Activated naive CD4-positive, alpha-beta T cell treated with anti-CD3 and anti-CD28 coated beads for 36 hours (primary cell): Measurements from ENCODE around the gene CD14. TPM values are rescaled to one million over a fixed set of nuclear protein-coding genes. Genes with fewer than 3 reads are reported as not detected.
A peak's percentile ranks its signal among the peaks of the same experiment; 100 is the strongest.
"Not testable (repeated sequence)": the region's sequence is repeated elsewhere in the genome, so short reads cannot be mapped to it uniquely, and the experiment has no call there.

Experiments used
- CTCF ChIA-PET: fragments of 350-600 bp; sonication (Branson Sonifier 250); formaldehyde crosslinking; loops from one replicate; lab custom pipeline; 2021; ENCODE audit warnings: antibody characterized with exemption; lab: Charles Lee
- DNase-seq: peaks from one replicate; pipeline ENCODE4 v3.0.0-alpha.2; 2020
- H3K27ac Mint-ChIP-seq: one replicate; pipeline ENCODE4 v1.8.0; 2021; ENCODE audit warnings: mild to moderate bottlenecking, mixed read lengths
- H3K27me3 Mint-ChIP-seq: one replicate; pipeline ENCODE4 v1.8.0; 2021; ENCODE audit warnings: low read depth, mixed read lengths
- H3K36me3 Mint-ChIP-seq: one replicate; pipeline ENCODE4 v1.8.0; 2021; ENCODE audit warnings: low read depth, mixed read lengths
- H3K4me1 Mint-ChIP-seq: one replicate; pipeline ENCODE4 v1.8.0; 2021; ENCODE audit warnings: low read depth, mixed read lengths
- H3K4me3 Mint-ChIP-seq: one replicate; pipeline ENCODE4 v1.8.0; 2021; ENCODE audit warnings: mild to moderate bottlenecking, moderate library complexity, mixed read lengths
- H3K9me3 Mint-ChIP-seq: one replicate; pipeline ENCODE4 v1.8.0; 2021; ENCODE audit warnings: mixed read lengths
- intact Hi-C: fragments of 100-400 bp; cut with micrococcal nuclease; formaldehyde crosslinking; loops from one replicate; pipeline ENCODE4 v1.15.1; 2023
- total RNA-seq, 2 experiments: library from RNA; stranded (reverse); gene quantifications; one replicate each; pipeline ENCODE4 v1.2.3, GENCODE V29; 2021

CD14 gene
- total RNA-seq, 2 experiments from 2014 or later, result 0.14 to 0.20 TPM

GRCh38 chr5:140660371-140660770 is 27.4 kb upstream of the CD14 start:
- CTCF ChIA-PET, result not testable (repeated sequence)

GRCh38 chr5:140658870-140659269 is 25.9 kb upstream of the CD14 start:
- peaks cover 48% of the 10 kb centered on the region for H3K36me3 Mint-ChIP-seq
- CTCF ChIA-PET, result interaction anchor here (1.7 kb wide), 1 partner anchor 11 kb away, joined by 4 read pairs; the partner anchor contains the start of genes IK and NDUFA2

More at GRCh38 chr5:140660371-140660770, 27.4 kb upstream of the CD14 start:
- Mint-ChIP-seq H3K4me1 (peaks cover 12% of the 10 kb centered on the region), H3K36me3 (peaks cover 44% of the 10 kb centered on the region)
- DNase-seq, H3K27me3 Mint-ChIP-seq, H3K9me3 Mint-ChIP-seq, H3K4me3 Mint-ChIP-seq, H3K27ac Mint-ChIP-seq, intact Hi-C loops: not testable (repeated sequence)

GRCh38 chr5:140647042-140647419 is 14.1 kb upstream of the CD14 start:
- Mint-ChIP-seq H3K4me1 (peaks cover 39% of the 10 kb centered on the region), H3K27me3 (no peaks in the 10 kb centered on the region), H3K36me3 (peaks cover 33% of the 10 kb centered on the region), H3K4me3 (peak overlapping the region; percentile 100), H3K27ac (peak overlapping the region; percentile 99), H3K9me3 (no peaks in the 10 kb centered on the region)
- CTCF ChIA-PET, result interaction anchor here (0.7 to 2.7 kb wide), 8 partner anchors 8 to 403 kb away, joined by 3 to 19 read pairs (median 4); partner anchors contain the start of genes HARS1 and HARS2
- intact Hi-C loops, result loop anchor here (1.0 to 5.0 kb wide), 8 partner anchors 8 to 970 kb away; partner anchors contain the start of genes ANKHD1, APBB3, DIAPH1 and HARS1
- no peak for DNase-seq

More at GRCh38 chr5:140658870-140659269, 25.9 kb upstream of the CD14 start:
- no peak for DNase-seq
- H3K4me1 Mint-ChIP-seq, result peaks cover 4% of the 10 kb centered on the region
- no peak overlapping the region for H3K4me3 Mint-ChIP-seq
- H3K27me3 Mint-ChIP-seq, result no peaks in the 10 kb centered on the region
- H3K9me3 Mint-ChIP-seq, result no peaks in the 10 kb centered on the region
- intact Hi-C loops, result no loop called here
- no peak overlapping the region for H3K27ac Mint-ChIP-seq

- no peak for DNase-seq
- no peak overlapping the region for H3K4me3 Mint-ChIP-seq
- no peaks in the 10 kb centered on the region for H3K27me3 Mint-ChIP-seq
- peak overlapping the region; percentile 12 for H3K27ac Mint-ChIP-seq
- CTCF ChIA-PET, result interaction anchor here (0.5 to 1.0 kb wide), 4 partner anchors 14 to 270 kb away, joined by 3 read pairs; partner anchors contain the start of gene EIF4EBP3
- peaks cover 25% of the 10 kb centered on the region for H3K36me3 Mint-ChIP-seq
- intact Hi-C loops, result no loop called here
- H3K4me1 Mint-ChIP-seq, result peaks cover 48% of the 10 kb centered on the region
- no peaks in the 10 kb centered on the region for H3K9me3 Mint-ChIP-seq
Measured at GRCh38 chr5:140642718-140643117, 9.7 kb upstream of the CD14 start.

GRCh38 chr5:140641716-140642115 is 8.7 kb upstream of the CD14 start:
- H3K4me3 Mint-ChIP-seq, result no peak overlapping the region
- peaks cover 22% of the 10 kb centered on the region for H3K36me3 Mint-ChIP-seq
- CTCF ChIA-PET, result interaction anchor here (0.6 to 0.8 kb wide), 2 partner anchors 79 to 269 kb away, joined by 3 read pairs; no protein-coding TSS in a partner anchor
- intact Hi-C loops, result no loop called here
- no peaks in the 10 kb centered on the region for H3K9me3 Mint-ChIP-seq
- peaks cover 45% of the 10 kb centered on the region for H3K4me1 Mint-ChIP-seq
- no peak for DNase-seq
- H3K27me3 Mint-ChIP-seq, result no peaks in the 10 kb centered on the region
- no peak overlapping the region for H3K27ac Mint-ChIP-seq

- peak within 1 kb of the TSS; percentile 92 for H3K27ac Mint-ChIP-seq
- CTCF ChIA-PET, result interaction anchor here (0.6 to 1.7 kb wide), 7 partner anchors 8 to 276 kb away, joined by 3 to 5 read pairs (median 4); partner anchors contain the start of genes EIF4EBP3, IK and NDUFA2
- H3K4me3 Mint-ChIP-seq, result peak within 1 kb of the TSS; percentile 82
Measured at GRCh38 chr5:140639148-140639981, 6.4 kb upstream of the CD14 start, which contains the start of gene TMCO6. TMCO6 (plus strand) TSS chr5:140639451; CDS start chr5:140639528, 77 bp downstream.

GRCh38 chr5:140638898-140639147 is 5.8 kb upstream of the CD14 start:
- intact Hi-C loops, result loop anchor here (1.0 to 5.0 kb wide), 11 partner anchors 8 to 532 kb away; partner anchors contain the start of genes ANKHD1, APBB3, EIF4EBP3 and HARS1
- H3K4me1 Mint-ChIP-seq, result peaks cover 44% of the 10 kb centered on the region
- not testable (repeated sequence) for H3K27me3 Mint-ChIP-seq, H3K9me3 Mint-ChIP-seq, DNase-seq
- H3K36me3 Mint-ChIP-seq, result peaks cover 16% of the 10 kb centered on the region
- H3K27ac Mint-ChIP-seq, result peak overlapping the region; percentile 92
- CTCF ChIA-PET, result interaction anchor here (0.6 to 1.7 kb wide), 5 partner anchors 9 to 276 kb away, joined by 3 to 5 read pairs (median 4); partner anchors contain the start of genes EIF4EBP3, IK and NDUFA2
- H3K4me3 Mint-ChIP-seq, result peak overlapping the region; percentile 82

More at GRCh38 chr5:140639148-140639981, 6.4 kb upstream of the CD14 start, which contains the start of gene TMCO6:
- Mint-ChIP-seq H3K27me3 (no peaks in the 10 kb centered on the region), H3K36me3 (peaks cover 19% of the 10 kb centered on the region), H3K4me1 (peaks cover 41% of the 10 kb centered on the region), H3K9me3 (no peaks in the 10 kb centered on the region)
- intact Hi-C loops, result loop anchor here (1.0 to 5.0 kb wide), 11 partner anchors 8 to 532 kb away; partner anchors contain the start of genes ANKHD1, APBB3, EIF4EBP3 and HARS1
- peak; percentile 99 for DNase-seq

GRCh38 chr5:140637371-140638100 is 4.6 kb upstream of the CD14 start:
- CTCF ChIA-PET, result interaction anchor here (1.7 to 3.3 kb wide), 2 partner anchors 264 to 275 kb away, joined by 5 to 26 read pairs; no protein-coding TSS in a partner anchor

GRCh38 chr5:140635291-140636257 is 2.6 kb upstream of the CD14 start:
- no peak for DNase-seq
- intact Hi-C loops, result loop anchor here (1.0 to 5.0 kb wide), 6 partner anchors 101 to 528 kb away; partner anchors contain the start of gene ANKHD1
- Mint-ChIP-seq H3K27me3 (peaks cover 9% of the 10 kb centered on the region), H3K27ac (peak overlapping the region; percentile 53), H3K4me3 (no peak overlapping the region), H3K36me3 (peaks cover 6% of the 10 kb centered on the region), H3K9me3 (no peaks in the 10 kb centered on the region), H3K4me1 (peaks cover 41% of the 10 kb centered on the region)
- CTCF ChIA-PET, result interaction anchor here (0.7 to 3.3 kb wide), 13 partner anchors 10 to 273 kb away, joined by 3 to 26 read pairs (median 4); partner anchors contain the start of genes EIF4EBP3, IK and NDUFA2

More at GRCh38 chr5:140637371-140638100, 4.6 kb upstream of the CD14 start:
- Mint-ChIP-seq H3K4me1 (peaks cover 47% of the 10 kb centered on the region), H3K4me3 (no peak overlapping the region), H3K36me3 (peaks cover 11% of the 10 kb centered on the region), H3K9me3 (no peaks in the 10 kb centered on the region), H3K27ac (peak overlapping the region; percentile 92), H3K27me3 (no peaks in the 10 kb centered on the region)
- intact Hi-C loops, result loop anchor here (2.0 to 5.0 kb wide), 4 partner anchors 53 to 530 kb away; partner anchors contain the start of genes HARS1 and HARS2
- no peak for DNase-seq

GRCh38 chr5:140634103-140634502 is 1.1 kb upstream of the CD14 start:
- Mint-ChIP-seq H3K9me3 (no peaks in the 10 kb centered on the region), H3K27ac (no peak overlapping the region), H3K27me3 (peaks cover 9% of the 10 kb centered on the region), H3K36me3 (no peaks in the 10 kb centered on the region), H3K4me3 (no peak overlapping the region), H3K4me1 (peaks cover 37% of the 10 kb centered on the region)
- intact Hi-C loops, result no loop called here
- DNase-seq, result no peak
- CTCF ChIA-PET, result interaction anchor here (0.6 to 3.3 kb wide), 13 partner anchors 13 to 271 kb away, joined by 3 to 26 read pairs (median 3); partner anchors contain the start of genes EIF4EBP3, IK and NDUFA2
